ENCODE results near the gene GPR17. TPM values are rescaled to one million over a fixed set of nuclear protein-coding genes. Genes with fewer than 3 reads are reported as not detected.

Gene GPR17
- not detected for total RNA-seq

DNA sequence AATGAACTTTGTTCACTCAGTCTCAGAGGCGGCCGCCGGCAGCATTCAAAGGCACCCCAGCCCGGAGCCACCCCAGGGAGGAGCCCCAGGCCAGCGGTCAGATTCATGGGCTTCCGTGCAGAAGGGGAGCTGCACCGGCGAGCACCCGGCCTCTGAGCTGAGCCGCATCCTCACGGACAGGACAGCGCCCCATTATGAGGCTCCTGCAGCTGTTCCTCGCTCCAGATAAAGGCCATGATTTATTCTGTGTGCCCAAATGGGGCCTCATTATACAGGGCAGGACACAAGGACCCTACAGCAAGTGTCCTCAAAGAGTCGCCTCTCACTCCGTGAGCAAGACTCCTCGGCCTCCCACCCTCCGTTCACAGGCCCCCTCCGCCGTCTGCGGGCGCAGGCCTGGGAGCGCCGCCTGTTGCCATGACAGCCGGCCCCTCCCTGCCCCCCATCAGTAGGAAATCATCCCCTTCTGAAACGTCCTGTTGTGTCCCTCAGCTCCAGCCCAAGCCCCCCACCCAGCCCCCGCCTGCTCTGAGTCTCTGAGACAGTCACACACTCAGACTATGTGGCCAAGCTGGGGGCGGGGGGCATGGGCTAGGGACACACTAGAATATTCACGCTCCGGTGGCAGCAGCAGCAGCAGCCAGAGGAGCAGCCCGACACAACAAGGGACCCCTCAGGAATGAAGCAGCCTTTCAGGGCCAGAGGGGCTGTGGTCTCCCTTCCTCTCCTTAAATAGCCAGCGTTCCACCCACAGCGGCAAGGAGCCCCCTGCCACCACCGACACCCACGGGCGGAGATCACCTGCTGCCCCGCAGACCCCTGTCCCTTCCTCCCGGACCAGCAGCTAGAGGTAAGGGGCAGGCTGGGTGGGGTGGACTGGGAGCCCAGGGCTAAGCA lies at the start of gene GPR17:
TSS of gene GPR17 (plus strand) at position 759 of the 897 bp plus-strand sequence. CDS start 4,583 bp downstream, outside the sequence.
- intact Hi-C loops (cut with DNase I) = no loop called here

DNA sequence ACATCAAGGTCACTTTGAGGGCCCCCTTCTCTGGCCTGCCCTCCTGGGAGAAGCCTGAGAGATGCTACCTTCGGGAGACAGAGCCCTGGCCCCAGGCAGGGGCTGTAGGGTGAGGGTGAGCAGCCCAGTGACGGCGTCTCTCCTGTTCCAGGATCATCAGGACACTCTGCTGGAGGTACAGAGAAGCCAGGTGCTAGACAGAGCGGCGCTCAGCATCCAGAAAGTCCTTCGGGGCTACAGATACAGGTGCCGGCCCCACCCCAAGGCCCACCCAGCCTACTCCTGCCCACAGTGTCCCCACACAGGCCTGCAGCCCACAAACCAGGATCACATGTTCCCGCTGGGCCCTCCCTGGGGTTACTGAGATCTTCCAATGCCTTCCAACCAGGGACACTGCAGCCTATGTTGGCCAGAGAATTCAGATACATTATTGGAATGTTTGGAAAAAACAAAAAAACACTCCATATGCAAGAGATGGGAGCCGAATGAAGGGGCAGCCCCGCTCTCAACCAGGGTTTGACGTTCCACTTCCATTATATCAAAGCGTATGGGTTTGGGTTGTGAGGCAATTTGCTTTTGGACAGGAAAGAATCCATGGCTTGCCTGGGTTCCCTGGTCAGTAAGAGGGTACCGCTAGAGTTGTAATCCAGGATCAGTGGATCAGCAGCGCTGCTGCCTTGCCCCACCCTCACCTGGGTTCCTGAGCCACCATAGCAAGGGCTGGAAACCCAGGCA lies 49.5 kb upstream of the GPR17 start:
- Histone ChIP-seq H3K9me3 (no peaks in the 10 kb centered on the region), H3K27ac (no peak overlapping the region), H3K4me3 (no peak overlapping the region), H3K27me3 (peaks cover 0 to 3% (median 0%) of the 10 kb centered on the region in 4 donors), H3K36me3 (no peaks in the 10 kb centered on the region), H3K4me1 (no peaks in the 10 kb centered on the region)
- DNase-seq = no peak
- TF ChIP-seq CTCF (IDR thresholded peaks at IDR 0.05) (no peak), POLR2A (IDR thresholded peaks at IDR 0.05) (no peak)
- intact Hi-C loops (cut with DNase I) = no loop called here
- WGBS, 2 donors = 87 to 90% methylated on average over 9 to 10 of the region's 14 CpGs

More for the DNA sequence above, at the start of gene GPR17:
- Histone ChIP-seq H3K36me3 (no peaks in the 10 kb centered on the region), H3K27ac (peak within 1 kb of the TSS; percentile 27 to 70 (median 60)), H3K4me3 (no peak within 1 kb of the TSS), H3K27me3 (no peaks in the 10 kb centered on the region), H3K9me3 (no peaks in the 10 kb centered on the region), H3K4me1 (peaks cover 11 to 74% (median 26%) of the 10 kb centered on the region in 3 donors)
- DNase-seq = no peak
- no peak for TF ChIP-seq POLR2A (IDR thresholded peaks at IDR 0.05)
- 70 to 76% methylated on average over 4 of the region's 37 CpGs for WGBS, 2 donors

DNA sequence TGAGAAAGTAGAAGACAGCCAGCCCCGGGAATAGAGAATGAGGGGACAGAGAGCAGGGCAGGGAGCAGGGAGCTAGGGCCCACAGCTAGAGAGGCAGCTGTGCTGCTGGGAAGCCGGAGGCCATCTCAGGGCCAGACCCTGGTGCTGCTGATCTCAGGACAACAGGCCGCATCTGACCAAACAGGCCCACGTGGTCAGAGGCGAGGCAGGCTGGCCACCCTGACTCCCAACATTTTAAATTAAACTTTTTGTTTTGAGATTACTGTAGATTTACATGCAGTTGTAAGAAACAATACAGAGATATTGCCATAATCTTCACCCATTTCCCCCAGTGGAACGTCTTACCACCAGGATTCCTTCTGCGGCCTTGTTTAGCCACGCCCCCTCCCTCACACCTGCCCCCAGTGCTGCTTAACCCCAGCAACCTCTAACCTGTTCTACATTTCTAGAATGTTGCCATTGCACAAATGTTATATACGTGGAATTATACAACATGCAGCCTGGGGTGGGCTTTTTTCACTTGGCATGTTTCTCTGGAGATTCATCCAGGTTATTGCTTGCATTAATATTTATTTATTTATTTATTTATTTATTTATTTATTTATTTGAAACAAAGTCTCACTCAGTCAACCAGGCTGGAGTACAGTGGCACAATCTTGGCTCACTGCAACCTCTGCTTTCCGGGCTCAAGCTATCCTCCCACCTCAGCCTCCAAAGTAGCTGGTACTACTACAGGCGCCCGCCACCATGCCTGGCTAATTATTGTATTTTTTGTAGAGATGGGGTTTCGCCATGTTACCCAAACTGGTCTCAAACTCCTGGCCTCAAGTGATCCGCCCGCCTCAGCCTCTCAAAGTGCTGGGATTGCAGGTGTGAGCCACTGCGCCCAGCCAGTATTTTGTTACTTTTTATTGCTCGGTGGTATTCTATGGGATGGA lies 48.6 kb upstream of the GPR17 start:
- H3K4me1 ChIP-seq = no peaks in the 10 kb centered on the region
- H3K9me3 ChIP-seq = no peaks in the 10 kb centered on the region
- intact Hi-C loops (cut with DNase I) = no loop called here
- H3K27ac ChIP-seq = no peak overlapping the region
- H3K4me3 ChIP-seq = no peak overlapping the region
- peaks cover 0 to 3% (median 0%) of the 10 kb centered on the region in 4 donors for H3K27me3 ChIP-seq
- no peak for DNase-seq
- WGBS, 2 donors = 86 to 89% methylated on average over 15 to 17 of the region's 17 CpGs
- TF ChIP-seq CTCF (IDR thresholded peaks at IDR 0.05) (no peak), POLR2A (IDR thresholded peaks at IDR 0.05) (no peak)
- H3K36me3 ChIP-seq = no peaks in the 10 kb centered on the region

DNA sequence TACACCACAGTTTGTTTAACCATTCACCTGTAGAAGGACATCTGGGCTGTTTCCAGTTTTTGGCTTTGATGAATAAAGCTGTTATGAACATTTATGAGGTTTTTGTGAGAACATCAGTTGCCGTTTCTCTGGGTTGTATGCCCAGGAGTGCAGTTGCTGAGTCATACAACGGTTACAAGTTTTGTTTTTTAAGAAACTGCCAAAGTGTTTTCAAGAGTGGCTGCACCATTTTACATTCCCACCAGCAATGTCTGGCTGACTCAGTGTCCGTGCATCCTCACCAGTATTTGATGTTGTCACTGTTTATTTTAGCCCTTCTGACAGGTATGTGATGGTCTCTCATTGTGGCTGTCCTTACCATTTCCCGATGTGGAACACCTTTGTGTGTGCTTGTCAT lies 48.0 kb upstream of the GPR17 start:
- 39 to 47% methylated on average over 4 of the region's 4 CpGs for WGBS, 2 donors
- TF ChIP-seq CTCF (IDR thresholded peaks at IDR 0.05) (no peak), POLR2A (IDR thresholded peaks at IDR 0.05) (no peak)
- intact Hi-C loops (cut with DNase I) = no loop called here
- Histone ChIP-seq H3K4me1 (no peaks in the 10 kb centered on the region), H3K27me3 (peaks cover 0 to 3% (median 0%) of the 10 kb centered on the region in 4 donors), H3K36me3 (no peaks in the 10 kb centered on the region), H3K9me3 (peaks cover 0 to 4% (median 0%) of the 10 kb centered on the region in 3 donors), H3K27ac (no peak overlapping the region), H3K4me3 (no peak overlapping the region)
- DNase-seq = no peak

- intact Hi-C loops (cut with DNase I) = no loop called here
- no peak for DNase-seq
- WGBS, 2 donors = 89 to 91% methylated on average over 3 of the region's 3 CpGs
- no peak overlapping the region for H3K4me3 ChIP-seq
- no peaks in the 10 kb centered on the region for H3K36me3 ChIP-seq
- no peak overlapping the region for H3K27ac ChIP-seq
- H3K4me1 ChIP-seq = no peaks in the 10 kb centered on the region
- peaks cover 0 to 10% (median 0%) of the 10 kb centered on the region in 3 donors for H3K9me3 ChIP-seq
- H3K27me3 ChIP-seq = peaks cover 0 to 3% (median 0%) of the 10 kb centered on the region in 4 donors
- no peak for TF ChIP-seq POLR2A (IDR thresholded peaks at IDR 0.05)
- TF ChIP-seq CTCF (IDR thresholded peaks at IDR 0.05) = no peak
Measured at GRCh38 chr2:127598711-127599110, 47.2 kb upstream of the GPR17 start.

Data from esophagus squamous epithelium (tissue), 5 donors.